ENCODE measurements around the gene NLRC4.

The NLRC4 gene

GRCh38 chr2:32262105-32262504 is 2.6 kb downstream of the NLRC4 start:
- TF ChIP-seq EP300 (IDR thresholded peaks at IDR 0.05; ENCODE audit: borderline replicate concordance) (no peak), TCF12 (IDR thresholded peaks at IDR 0.05; ENCODE audit: low read depth) (no peak), USF1 (IDR thresholded peaks at IDR 0.05) (no peak), NFIC (IDR thresholded peaks at IDR 0.05) (no peak), CREB1 (IDR thresholded peaks at IDR 0.05; ENCODE audit: low read depth) (no peak), EGR1 (IDR thresholded peaks at IDR 0.05) (no peak), RAD21 (IDR thresholded peaks at IDR 0.05; ENCODE audit: low read depth) (no peak), REST (IDR thresholded peaks at IDR 0.05; ENCODE audit: low read depth) (no peak), FOXM1 (IDR thresholded peaks at IDR 0.05; ENCODE audit: borderline replicate concordance, low read depth) (no peak), MAX (IDR thresholded peaks at IDR 0.05) (no peak), ZBTB7A (IDR thresholded peaks at IDR 0.05; ENCODE audit: low read depth) (no peak), CEBPB (IDR thresholded peaks at IDR 0.05) (no peak)

- TF ChIP-seq TCF12 (IDR thresholded peaks at IDR 0.05; ENCODE audit: low read depth) (no peak), ZBTB7A (IDR thresholded peaks at IDR 0.05; ENCODE audit: low read depth) (no peak), EGR1 (IDR thresholded peaks at IDR 0.05) (no peak), CEBPB (IDR thresholded peaks at IDR 0.05) (no peak), EP300 (IDR thresholded peaks at IDR 0.05; ENCODE audit: borderline replicate concordance) (no peak), NFIC (IDR thresholded peaks at IDR 0.05) (no peak), YY1 (IDR thresholded peaks at IDR 0.05; ENCODE audit: low read depth) (no peak), FOXM1 (IDR thresholded peaks at IDR 0.05; ENCODE audit: borderline replicate concordance, low read depth) (no peak), USF1 (IDR thresholded peaks at IDR 0.05) (no peak), MAX (IDR thresholded peaks at IDR 0.05) (no peak), TAF1 (IDR thresholded peaks at IDR 0.05; ENCODE audit: low read depth) (no peak), REST (IDR thresholded peaks at IDR 0.05; ENCODE audit: low read depth) (no peak), CREB1 (IDR thresholded peaks at IDR 0.05; ENCODE audit: low read depth) (no peak), RAD21 (IDR thresholded peaks at IDR 0.05; ENCODE audit: low read depth) (no peak), TEAD4 (IDR thresholded peaks at IDR 0.05) (no peak)
These were observed 4.3 kb downstream of the NLRC4 start for GRCh38 chr2:32260376-32260775.

GRCh38 chr2:32258242-32258641 is 6.4 kb downstream of the NLRC4 start:
- TF ChIP-seq MAX (IDR thresholded peaks at IDR 0.05) (no peak), EP300 (IDR thresholded peaks at IDR 0.05; ENCODE audit: borderline replicate concordance) (no peak), RAD21 (IDR thresholded peaks at IDR 0.05; ENCODE audit: low read depth) (no peak), TAF1 (IDR thresholded peaks at IDR 0.05; ENCODE audit: low read depth) (no peak), TEAD4 (IDR thresholded peaks at IDR 0.05) (no peak), CEBPB (IDR thresholded peaks at IDR 0.05) (no peak), ZBTB7A (IDR thresholded peaks at IDR 0.05; ENCODE audit: low read depth) (no peak)

- no peak for TF ChIP-seq YY1 (IDR thresholded peaks at IDR 0.05; ENCODE audit: low read depth)
These were observed 14.4 kb downstream of the NLRC4 start for GRCh38 chr2:32250290-32250689.

- no peak for TF ChIP-seq EP300 (IDR thresholded peaks at IDR 0.05; ENCODE audit: borderline replicate concordance)
- TF ChIP-seq USF1 (IDR thresholded peaks at IDR 0.05): no peak
- no peak for TF ChIP-seq NFIC (IDR thresholded peaks at IDR 0.05)
- TF ChIP-seq RAD21 (IDR thresholded peaks at IDR 0.05; ENCODE audit: low read depth): no peak
- no peak for TF ChIP-seq CREB1 (IDR thresholded peaks at IDR 0.05; ENCODE audit: low read depth)
- no peak for TF ChIP-seq YY1 (IDR thresholded peaks at IDR 0.05; ENCODE audit: low read depth)
- no peak for TF ChIP-seq MAX (IDR thresholded peaks at IDR 0.05)
- no peak for TF ChIP-seq REST (IDR thresholded peaks at IDR 0.05; ENCODE audit: low read depth)
- TF ChIP-seq EGR1 (IDR thresholded peaks at IDR 0.05): no peak
These were observed 14.9 kb downstream of the NLRC4 start for GRCh38 chr2:32249731-32250236.
